ENCODE data around the gene GMNN. TPM values are rescaled to one million over a fixed set of nuclear protein-coding genes. Genes with fewer than 3 reads are reported as not detected.

The GMNN gene
- total RNA-seq, 1 donor, result 9.4 TPM

- TF ChIP-seq, protein P1, sequence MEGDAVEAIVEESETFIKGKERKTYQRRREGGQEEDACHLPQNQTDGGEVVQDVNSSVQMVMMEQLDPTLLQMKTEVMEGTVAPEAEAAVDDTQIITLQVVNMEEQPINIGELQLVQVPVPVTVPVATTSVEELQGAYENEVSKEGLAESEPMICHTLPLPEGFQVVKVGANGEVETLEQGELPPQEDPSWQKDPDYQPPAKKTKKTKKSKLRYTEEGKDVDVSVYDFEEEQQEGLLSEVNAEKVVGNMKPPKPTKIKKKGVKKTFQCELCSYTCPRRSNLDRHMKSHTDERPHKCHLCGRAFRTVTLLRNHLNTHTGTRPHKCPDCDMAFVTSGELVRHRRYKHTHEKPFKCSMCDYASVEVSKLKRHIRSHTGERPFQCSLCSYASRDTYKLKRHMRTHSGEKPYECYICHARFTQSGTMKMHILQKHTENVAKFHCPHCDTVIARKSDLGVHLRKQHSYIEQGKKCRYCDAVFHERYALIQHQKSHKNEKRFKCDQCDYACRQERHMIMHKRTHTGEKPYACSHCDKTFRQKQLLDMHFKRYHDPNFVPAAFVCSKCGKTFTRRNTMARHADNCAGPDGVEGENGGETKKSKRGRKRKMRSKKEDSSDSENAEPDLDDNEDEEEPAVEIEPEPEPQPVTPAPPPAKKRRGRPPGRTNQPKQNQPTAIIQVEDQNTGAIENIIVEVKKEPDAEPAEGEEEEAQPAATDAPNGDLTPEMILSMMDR (IDR thresholded peaks at IDR 0.05; ENCODE audit: extremely low read depth, low read depth, low read length), result no peak
- Histone ChIP-seq H2AFZ (ENCODE audit: low read length) (no peak overlapping the region), H3K4me3 (ENCODE audit: insufficient read depth, low read length) (no peak overlapping the region), H3K4me2 (ENCODE audit: insufficient read depth, low read length) (no peak overlapping the region), H3K36me3 (ENCODE audit: insufficient read depth, low read length) (peaks cover 14% of the 10 kb centered on the region), H3K79me2 (ENCODE audit: insufficient read depth, low read length) (no peaks in the 10 kb centered on the region), H4K20me1 (ENCODE audit: insufficient read depth, low read length) (no peaks in the 10 kb centered on the region), H3K27me3 (ENCODE audit: insufficient read depth, low read length) (no peaks in the 10 kb centered on the region), H3K27ac (ENCODE audit: low read depth, low read length) (no peak overlapping the region), H3K4me1 (ENCODE audit: insufficient read depth, low read length) (no peaks in the 10 kb centered on the region), H3K9me3 (ENCODE audit: low read depth, low read length) (no peaks in the 10 kb centered on the region)
- no peak for DNase-seq (ENCODE audit: insufficient read length, low spot score, missing footprints)
Observed at GRCh38 chr6:24788031-24788665, 13.4 kb downstream of the GMNN start.

DNA sequence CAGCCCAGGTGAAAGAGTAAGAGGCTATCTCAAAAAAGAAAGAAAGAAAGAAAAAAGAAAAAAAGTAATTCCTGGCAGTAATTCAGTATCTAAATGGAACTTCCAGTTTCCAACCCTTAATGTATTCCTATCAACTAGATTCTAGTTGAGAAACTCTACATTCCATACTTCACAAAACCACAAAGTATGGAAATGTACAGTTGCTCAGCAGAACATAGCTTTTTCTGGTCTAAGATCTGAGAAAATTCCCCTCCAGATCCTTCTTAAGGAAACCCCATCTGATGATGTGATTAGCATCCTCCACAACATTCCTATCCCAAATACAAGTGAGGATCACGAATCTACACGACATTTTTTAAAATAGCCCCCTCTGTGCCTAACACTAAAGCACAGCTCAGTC, 20.4 kb downstream of the GMNN start:
- no peak overlapping the region for H2AFZ ChIP-seq (ENCODE audit: low read length)
- H3K4me3 ChIP-seq (ENCODE audit: insufficient read depth, low read length), result no peak overlapping the region

DNA sequence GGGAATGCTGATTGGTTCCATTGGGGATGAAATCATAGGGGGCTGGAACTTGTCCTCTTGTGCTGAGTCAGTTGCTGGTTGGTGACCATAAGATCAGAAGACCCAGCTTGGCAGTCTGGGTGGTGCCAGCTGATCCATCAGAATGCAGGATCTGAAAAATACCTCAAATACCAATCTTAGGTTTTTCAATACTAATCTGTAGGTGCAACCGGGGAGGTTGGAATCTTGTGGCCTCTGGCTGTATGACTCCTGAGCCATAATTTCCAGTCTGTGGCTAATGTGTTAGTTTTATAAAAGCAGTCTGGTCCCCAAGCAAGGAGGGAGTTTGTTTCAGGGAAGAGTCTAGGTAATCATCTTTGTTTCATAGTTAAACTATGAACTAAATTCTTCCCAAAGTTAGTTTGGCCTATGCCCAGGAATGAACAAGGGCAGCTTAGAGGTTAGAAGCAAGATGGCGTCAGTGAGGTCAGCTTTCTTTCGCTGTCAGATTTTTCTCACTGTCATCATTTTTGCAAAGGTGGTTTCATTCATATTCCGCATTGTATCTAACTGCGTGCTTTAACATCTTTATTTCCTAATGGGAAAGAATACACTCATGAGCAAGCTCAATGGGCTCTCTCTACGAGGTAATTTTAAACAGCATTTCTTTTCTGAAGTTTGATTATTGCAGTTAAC, 22.0 kb downstream of the GMNN start:
- no peak overlapping the region for H3K27ac ChIP-seq (ENCODE audit: low read depth, low read length)
- H3K27me3 ChIP-seq (ENCODE audit: insufficient read depth, low read length), result no peaks in the 10 kb centered on the region
- H4K20me1 ChIP-seq (ENCODE audit: insufficient read depth, low read length), result no peaks in the 10 kb centered on the region
- H3K79me2 ChIP-seq (ENCODE audit: insufficient read depth, low read length), result no peaks in the 10 kb centered on the region
- H3K4me3 ChIP-seq (ENCODE audit: insufficient read depth, low read length), result no peak overlapping the region
- no peaks in the 10 kb centered on the region for H3K9me3 ChIP-seq (ENCODE audit: low read depth, low read length)
- no peak for DNase-seq (ENCODE audit: insufficient read length, low spot score, missing footprints)
- no peaks in the 10 kb centered on the region for H3K36me3 ChIP-seq (ENCODE audit: insufficient read depth, low read length)
- no peak overlapping the region for H3K4me2 ChIP-seq (ENCODE audit: insufficient read depth, low read length)
- no peak overlapping the region for H2AFZ ChIP-seq (ENCODE audit: low read length)
- no peaks in the 10 kb centered on the region for H3K4me1 ChIP-seq (ENCODE audit: insufficient read depth, low read length)
- TF ChIP-seq, protein P1 (IDR thresholded peaks at IDR 0.05; ENCODE audit: extremely low read depth, low read depth, low read length), result no peak

More for the DNA sequence above, 20.4 kb downstream of the GMNN start:
- H3K27ac ChIP-seq (ENCODE audit: low read depth, low read length), result no peak overlapping the region
- no peaks in the 10 kb centered on the region for H4K20me1 ChIP-seq (ENCODE audit: insufficient read depth, low read length)
- no peaks in the 10 kb centered on the region for H3K36me3 ChIP-seq (ENCODE audit: insufficient read depth, low read length)
- H3K27me3 ChIP-seq (ENCODE audit: insufficient read depth, low read length), result no peaks in the 10 kb centered on the region
- no peak overlapping the region for H3K4me2 ChIP-seq (ENCODE audit: insufficient read depth, low read length)
- H3K9me3 ChIP-seq (ENCODE audit: low read depth, low read length), result no peaks in the 10 kb centered on the region
- H3K4me1 ChIP-seq (ENCODE audit: insufficient read depth, low read length), result no peaks in the 10 kb centered on the region
- TF ChIP-seq, protein P1 (IDR thresholded peaks at IDR 0.05; ENCODE audit: extremely low read depth, low read depth, low read length), result no peak
- no peaks in the 10 kb centered on the region for H3K79me2 ChIP-seq (ENCODE audit: insufficient read depth, low read length)
- no peak for DNase-seq (ENCODE audit: insufficient read length, low spot score, missing footprints)

DNA sequence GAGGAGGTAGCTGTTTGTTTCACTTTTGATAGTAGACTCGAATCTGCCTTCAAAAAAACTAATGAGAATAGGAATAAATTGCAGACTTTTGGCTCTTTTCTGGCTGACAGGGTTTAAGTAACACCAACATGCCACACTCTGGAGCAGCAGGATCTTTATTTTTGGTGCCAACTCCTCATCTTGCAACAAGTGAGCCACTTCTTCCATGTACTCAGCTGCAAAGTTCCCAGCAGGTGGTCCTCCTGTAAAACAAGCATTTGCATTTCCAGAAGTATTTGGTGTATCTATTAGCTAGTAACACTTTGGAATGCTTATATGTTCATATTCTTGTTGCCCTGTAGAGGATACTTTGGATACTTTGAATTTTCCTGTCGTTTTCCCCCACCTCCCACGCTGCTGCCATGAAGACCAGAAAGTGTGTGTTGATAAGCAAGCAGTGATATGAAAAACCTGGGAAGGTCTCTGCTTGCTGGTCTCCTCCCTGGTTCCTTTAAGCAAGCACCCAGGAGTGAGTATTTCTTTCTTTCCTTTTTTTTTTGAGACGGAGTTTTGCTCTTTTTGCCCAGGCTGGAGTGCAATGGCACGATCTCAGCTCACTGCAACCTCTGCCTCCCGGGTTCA, 23.0 kb downstream of the GMNN start:
- Histone ChIP-seq H3K27ac (ENCODE audit: low read depth, low read length) (no peak overlapping the region), H2AFZ (ENCODE audit: low read length) (no peak overlapping the region), H3K27me3 (ENCODE audit: insufficient read depth, low read length) (no peaks in the 10 kb centered on the region), H3K4me1 (ENCODE audit: insufficient read depth, low read length) (no peaks in the 10 kb centered on the region), H4K20me1 (ENCODE audit: insufficient read depth, low read length) (no peaks in the 10 kb centered on the region), H3K36me3 (ENCODE audit: insufficient read depth, low read length) (no peaks in the 10 kb centered on the region), H3K9me3 (ENCODE audit: low read depth, low read length) (no peaks in the 10 kb centered on the region), H3K79me2 (ENCODE audit: insufficient read depth, low read length) (no peaks in the 10 kb centered on the region), H3K4me2 (ENCODE audit: insufficient read depth, low read length) (no peak overlapping the region), H3K4me3 (ENCODE audit: insufficient read depth, low read length) (no peak overlapping the region)
- no peak for DNase-seq (ENCODE audit: insufficient read length, low spot score, missing footprints)
- TF ChIP-seq, protein P1 (IDR thresholded peaks at IDR 0.05; ENCODE audit: extremely low read depth, low read depth, low read length), result no peak

All from osteoblast (primary cell).